ENCODE data around the gene MAP4K2. TPM values are rescaled to one million over a fixed set of nuclear protein-coding genes. Genes with fewer than 3 reads are reported as not detected.

MAP4K2 gene
- total RNA-seq, 1 experiment from 2014 or later: 16.8 TPM

DNA sequence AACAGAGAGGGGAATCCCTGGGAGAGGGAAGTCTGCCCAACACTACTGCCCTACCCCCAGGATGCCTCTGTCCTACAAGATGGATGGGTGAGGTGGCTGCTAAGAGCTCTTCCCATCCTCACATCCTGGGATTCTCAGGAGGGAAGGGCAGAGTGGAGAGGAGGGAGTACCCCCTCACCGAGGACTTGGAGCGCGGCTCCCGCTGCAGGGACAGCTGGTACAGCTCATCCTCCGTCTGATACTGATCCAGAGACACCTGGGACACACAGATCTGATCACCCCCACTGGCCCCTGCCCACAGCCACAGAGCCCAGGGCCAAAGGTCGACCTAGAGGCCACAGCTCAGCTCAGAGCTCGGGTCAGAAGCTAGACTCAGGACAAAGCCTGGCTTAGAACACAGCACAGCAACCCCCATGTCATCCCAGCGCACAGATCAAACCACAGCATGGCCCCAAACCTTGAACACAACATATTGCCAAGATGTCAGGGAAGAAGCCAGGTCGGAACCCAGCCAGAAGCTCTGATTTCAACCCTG lies 67.2 kb downstream of the MAP4K2 start:
- H3K4me1 ChIP-seq: no peaks in the 10 kb centered on the region
- no peaks in the 10 kb centered on the region for H3K9me3 Mint-ChIP-seq (ENCODE audit: unreplicated experiment)
- CTCF ChIA-PET: interaction anchor here (0.6 to 1.2 kb wide), 2 partner anchors 47 to 540 kb away, joined by 5 to 6 read pairs; no protein-coding TSS in a partner anchor
- no peak overlapping the region for H3K4me3 Mint-ChIP-seq (ENCODE audit: unreplicated experiment)
- no peak overlapping the region for H3K27ac Mint-ChIP-seq (ENCODE audit: unreplicated experiment)
- H3K4me1 Mint-ChIP-seq (ENCODE audit: low read depth, unreplicated experiment): no peaks in the 10 kb centered on the region
- TF ChIP-seq, protein P1, sequence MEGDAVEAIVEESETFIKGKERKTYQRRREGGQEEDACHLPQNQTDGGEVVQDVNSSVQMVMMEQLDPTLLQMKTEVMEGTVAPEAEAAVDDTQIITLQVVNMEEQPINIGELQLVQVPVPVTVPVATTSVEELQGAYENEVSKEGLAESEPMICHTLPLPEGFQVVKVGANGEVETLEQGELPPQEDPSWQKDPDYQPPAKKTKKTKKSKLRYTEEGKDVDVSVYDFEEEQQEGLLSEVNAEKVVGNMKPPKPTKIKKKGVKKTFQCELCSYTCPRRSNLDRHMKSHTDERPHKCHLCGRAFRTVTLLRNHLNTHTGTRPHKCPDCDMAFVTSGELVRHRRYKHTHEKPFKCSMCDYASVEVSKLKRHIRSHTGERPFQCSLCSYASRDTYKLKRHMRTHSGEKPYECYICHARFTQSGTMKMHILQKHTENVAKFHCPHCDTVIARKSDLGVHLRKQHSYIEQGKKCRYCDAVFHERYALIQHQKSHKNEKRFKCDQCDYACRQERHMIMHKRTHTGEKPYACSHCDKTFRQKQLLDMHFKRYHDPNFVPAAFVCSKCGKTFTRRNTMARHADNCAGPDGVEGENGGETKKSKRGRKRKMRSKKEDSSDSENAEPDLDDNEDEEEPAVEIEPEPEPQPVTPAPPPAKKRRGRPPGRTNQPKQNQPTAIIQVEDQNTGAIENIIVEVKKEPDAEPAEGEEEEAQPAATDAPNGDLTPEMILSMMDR (IDR thresholded peaks at IDR 0.05; ENCODE audit: insufficient read depth in 1 of 2, low read depth in 1 of 2, low read length in 1 of 2, severe bottlenecking in 1 of 2, unreplicated experiment in 1 of 2): no peak
- DNase-seq: no peak
- no TSS peak for BruUV-seq (replicated peaks)
- no peaks in the 10 kb centered on the region for H3K27me3 Mint-ChIP-seq (ENCODE audit: insufficient read depth, unreplicated experiment)
- H3K4me3 ChIP-seq (ENCODE audit: low read depth, low read length): no peak overlapping the region
- H3K36me3 Mint-ChIP-seq (ENCODE audit: insufficient read depth, unreplicated experiment): peaks cover 7% of the 10 kb centered on the region
- intact Hi-C loops (cut with micrococcal nuclease; ENCODE audit: unreplicated experiment): no loop called here
- no peaks in the 10 kb centered on the region for H3K27me3 ChIP-seq (replicated peaks; ENCODE audit: control insufficient read depth, insufficient read depth, low read length)
- no peaks in the 10 kb centered on the region for H3K36me3 ChIP-seq (ENCODE audit: control insufficient read depth, insufficient read depth, low read length)
- POLR2A ChIA-PET: no interaction called here
- no peaks in the 10 kb centered on the region for H3K9me3 ChIP-seq

Other genes with a start within 250 kb of the MAP4K2 start
- gene SLC22A11, start 247.3 kb downstream of the MAP4K2 start, total RNA-seq (2022): 9.1 and 11.2 TPM in 2 replicates
- not detected in 2 replicates for gene SLC22A12, start 212.0 kb downstream of the MAP4K2 start, total RNA-seq (2022)
- 6.5 and 7.6 TPM in 2 replicates for gene NRXN2, start 80.0 kb downstream of the MAP4K2 start, total RNA-seq (2022)
- gene RASGRP2, start 59.1 kb downstream of the MAP4K2 start, total RNA-seq (2022): 4.0 and 4.1 TPM in 2 replicates
- gene PYGM, start 43.2 kb downstream of the MAP4K2 start, total RNA-seq (2022): 0.51 and 1.4 TPM in 2 replicates
- gene SF1, start 24.7 kb downstream of the MAP4K2 start, total RNA-seq (2022): 359 and 386 TPM in 2 replicates
- gene MEN1, start 7.3 kb upstream of the MAP4K2 start, total RNA-seq (2022): 32.7 and 36.8 TPM in 2 replicates
- gene CDC42BPG, start 41.4 kb upstream of the MAP4K2 start, total RNA-seq (2022): 29.1 and 36.0 TPM in 2 replicates
- gene EHD1, start 75.4 kb upstream of the MAP4K2 start, total RNA-seq (2022): 123 and 129 TPM in 2 replicates
- 27.9 and 31.1 TPM in 2 replicates for gene ATG2A, start 114.0 kb upstream of the MAP4K2 start, total RNA-seq (2022)
- 7.4 and 7.7 TPM in 2 replicates for gene PPP2R5B, start 121.5 kb upstream of the MAP4K2 start, total RNA-seq (2022)
- gene GPHA2, start 132.7 kb upstream of the MAP4K2 start, total RNA-seq (2022): not detected in 2 replicates
- not detected in 2 replicates for gene MAJIN, start 168.9 kb upstream of the MAP4K2 start, total RNA-seq (2022)
- 0.79 and 1.4 TPM in 2 replicates for gene BATF2, start 193.8 kb upstream of the MAP4K2 start, total RNA-seq (2022)
- gene ARL2, start 210.9 kb upstream of the MAP4K2 start, total RNA-seq (2022): 91.7 and 103 TPM in 2 replicates
- gene SNX15, start 224.2 kb upstream of the MAP4K2 start, total RNA-seq (2022): 35.5 and 35.8 TPM in 2 replicates
- gene SAC3D1, start 238.0 kb upstream of the MAP4K2 start, total RNA-seq (2022): 21.2 and 21.6 TPM in 2 replicates